22Rv1 (cell line): Measurements from ENCODE around the gene CD99.

Source experiments
- H3K27ac ChIP-seq: fragments of 450-650 bp; 2 replicates; pipeline ENCODE4 v1.5.1; 2017
- ZFX ChIP-seq: fragments of 450-650 bp; IDR thresholded peaks from 2 replicates; pipeline ENCODE4 v1.6.1; 2017; ENCODE audit warnings: antibody characterized with exemption, borderline replicate concordance
- TF ChIP-seq, protein P1 (sequence below): fragments of 450-650 bp; IDR thresholded peaks from 2 replicates; pipeline ENCODE4 v1.5.1; 2017; ENCODE audit warnings: mild to moderate bottlenecking

The CD99 gene

GRCh38 chrX:2774057-2774456 lies 83.0 kb downstream of the CD99 start:
- TF ChIP-seq, protein P1, sequence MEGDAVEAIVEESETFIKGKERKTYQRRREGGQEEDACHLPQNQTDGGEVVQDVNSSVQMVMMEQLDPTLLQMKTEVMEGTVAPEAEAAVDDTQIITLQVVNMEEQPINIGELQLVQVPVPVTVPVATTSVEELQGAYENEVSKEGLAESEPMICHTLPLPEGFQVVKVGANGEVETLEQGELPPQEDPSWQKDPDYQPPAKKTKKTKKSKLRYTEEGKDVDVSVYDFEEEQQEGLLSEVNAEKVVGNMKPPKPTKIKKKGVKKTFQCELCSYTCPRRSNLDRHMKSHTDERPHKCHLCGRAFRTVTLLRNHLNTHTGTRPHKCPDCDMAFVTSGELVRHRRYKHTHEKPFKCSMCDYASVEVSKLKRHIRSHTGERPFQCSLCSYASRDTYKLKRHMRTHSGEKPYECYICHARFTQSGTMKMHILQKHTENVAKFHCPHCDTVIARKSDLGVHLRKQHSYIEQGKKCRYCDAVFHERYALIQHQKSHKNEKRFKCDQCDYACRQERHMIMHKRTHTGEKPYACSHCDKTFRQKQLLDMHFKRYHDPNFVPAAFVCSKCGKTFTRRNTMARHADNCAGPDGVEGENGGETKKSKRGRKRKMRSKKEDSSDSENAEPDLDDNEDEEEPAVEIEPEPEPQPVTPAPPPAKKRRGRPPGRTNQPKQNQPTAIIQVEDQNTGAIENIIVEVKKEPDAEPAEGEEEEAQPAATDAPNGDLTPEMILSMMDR = no peak
- no peak for TF ChIP-seq ZFX
- no peak overlapping the region for H3K27ac ChIP-seq

DNA sequence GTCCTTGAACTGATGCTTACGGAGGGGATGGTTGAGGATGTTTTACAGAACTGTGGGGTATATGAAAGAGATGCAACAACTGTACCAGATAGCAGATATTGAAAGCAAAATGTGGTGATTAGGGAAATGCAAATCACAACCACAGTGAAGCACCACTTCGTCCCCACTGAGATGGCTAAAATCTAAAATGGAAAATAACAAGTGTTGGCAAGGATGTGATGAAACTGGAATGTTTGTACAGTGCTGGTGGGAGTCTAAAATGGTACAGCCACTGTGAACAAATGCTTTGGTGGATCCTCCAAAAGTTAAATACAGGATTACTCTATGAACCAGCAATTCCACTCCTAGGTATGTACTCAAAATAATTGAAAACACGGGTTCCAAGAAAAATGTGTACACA lies 83.7 kb downstream of the CD99 start:
- TF ChIP-seq, protein P1 = no peak
- TF ChIP-seq ZFX = no peak
- H3K27ac ChIP-seq = no peak overlapping the region

DNA sequence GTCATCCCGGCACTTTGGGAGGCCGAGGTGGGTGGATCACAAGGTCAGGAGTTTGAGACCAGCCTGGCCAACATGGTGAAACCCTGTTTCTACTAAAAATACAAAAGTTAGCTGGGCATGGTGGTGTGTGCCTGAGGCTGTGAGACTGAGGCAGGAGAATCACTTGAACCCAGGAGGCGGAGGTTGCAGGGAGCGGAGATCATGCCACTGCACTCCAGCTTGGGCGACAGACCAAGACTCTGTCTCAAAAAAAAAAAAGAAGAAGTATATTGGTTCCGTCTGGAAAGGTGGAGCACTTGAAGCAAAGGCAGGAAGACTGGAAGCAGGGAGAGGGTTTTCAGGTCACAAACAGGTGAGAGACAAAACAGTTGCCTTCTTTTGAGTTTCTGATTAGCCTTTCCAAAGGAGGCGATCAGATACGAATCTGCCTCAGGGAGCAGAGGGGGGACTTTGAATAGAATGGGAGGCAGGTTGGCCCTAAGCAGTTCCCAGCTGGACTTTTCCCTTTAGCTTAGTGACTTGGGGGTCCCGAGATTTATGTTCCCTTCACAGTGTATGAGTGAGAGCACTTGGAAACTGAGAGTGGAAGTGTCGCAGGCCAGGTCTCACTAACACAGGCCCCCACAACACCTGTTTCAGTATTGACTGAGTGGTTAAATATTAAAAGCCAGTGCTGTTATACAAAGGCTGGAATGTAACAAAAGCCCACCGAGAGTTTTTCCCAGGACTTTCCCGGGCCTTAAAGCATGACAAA lies 89.6 kb downstream of the CD99 start:
- peak overlapping the region; percentile 68 for H3K27ac ChIP-seq

DNA sequence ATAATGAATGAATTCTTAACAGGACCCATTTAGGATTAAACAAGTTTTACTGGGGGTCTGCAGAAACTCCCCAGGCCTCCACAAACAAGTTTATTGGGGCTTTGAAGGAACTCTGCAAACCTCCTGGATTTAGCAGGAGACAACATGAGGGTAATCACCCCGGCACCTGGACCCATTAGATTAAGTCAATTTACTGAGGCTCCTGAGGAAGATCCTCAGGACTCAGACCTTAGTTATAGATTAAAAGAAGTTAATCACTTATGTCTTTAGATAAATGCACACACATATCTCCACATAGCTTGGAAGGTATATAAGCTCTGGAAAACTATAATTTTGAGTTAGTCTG lies 90.1 kb downstream of the CD99 start:
- H3K27ac ChIP-seq = peak overlapping the region; percentile 68
- TF ChIP-seq, protein P1 = no peak
- TF ChIP-seq ZFX = no peak

- no peak overlapping the region for H3K27ac ChIP-seq
- TF ChIP-seq, protein P1 = no peak
- no peak for TF ChIP-seq ZFX
Observed at GRCh38 chrX:2781698-2782097, 90.6 kb downstream of the CD99 start.

DNA sequence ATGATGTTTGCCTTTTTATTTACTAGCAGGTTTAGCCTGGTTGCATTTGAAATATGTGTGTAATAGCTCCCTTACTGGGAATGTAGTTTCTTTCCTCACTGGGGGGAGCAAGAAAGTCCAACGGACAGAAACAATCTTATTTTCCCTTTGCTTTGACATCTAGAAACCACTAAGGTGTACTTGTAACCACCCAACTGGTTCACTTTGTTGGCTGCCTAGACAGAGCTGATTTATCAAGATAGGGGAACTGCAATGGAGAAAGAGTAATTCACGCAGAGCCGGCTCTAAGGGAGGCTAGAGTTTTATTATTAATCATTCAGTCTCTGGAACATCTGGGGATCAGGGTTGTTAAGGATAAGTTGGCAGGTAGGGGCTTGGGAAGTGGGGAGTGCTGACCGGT lies 91.1 kb downstream of the CD99 start:
- no peak for TF ChIP-seq ZFX
- TF ChIP-seq, protein P1 = no peak
- H3K27ac ChIP-seq = no peak overlapping the region

DNA sequence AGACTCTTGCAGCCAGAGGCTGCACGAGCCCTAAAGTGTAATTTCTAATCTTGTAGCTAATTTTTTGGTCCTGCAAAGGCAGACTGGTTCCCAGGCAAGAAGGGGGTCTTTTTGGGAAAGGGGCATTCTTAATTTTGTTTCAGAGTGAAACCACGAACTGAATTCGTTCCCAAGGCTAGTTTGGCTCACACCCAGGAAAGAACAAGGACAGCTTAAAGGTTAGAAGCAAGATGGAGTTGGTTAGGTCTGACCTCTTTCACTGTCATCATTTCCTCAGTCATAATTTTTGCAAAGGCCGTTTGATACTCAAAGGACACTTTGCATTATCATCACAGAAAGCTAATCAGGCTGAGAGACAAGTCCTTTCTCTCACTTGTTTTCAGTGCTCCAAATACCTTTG lies 91.7 kb downstream of the CD99 start:
- no peak overlapping the region for H3K27ac ChIP-seq
- no peak for TF ChIP-seq ZFX
- TF ChIP-seq, protein P1 = no peak

DNA sequence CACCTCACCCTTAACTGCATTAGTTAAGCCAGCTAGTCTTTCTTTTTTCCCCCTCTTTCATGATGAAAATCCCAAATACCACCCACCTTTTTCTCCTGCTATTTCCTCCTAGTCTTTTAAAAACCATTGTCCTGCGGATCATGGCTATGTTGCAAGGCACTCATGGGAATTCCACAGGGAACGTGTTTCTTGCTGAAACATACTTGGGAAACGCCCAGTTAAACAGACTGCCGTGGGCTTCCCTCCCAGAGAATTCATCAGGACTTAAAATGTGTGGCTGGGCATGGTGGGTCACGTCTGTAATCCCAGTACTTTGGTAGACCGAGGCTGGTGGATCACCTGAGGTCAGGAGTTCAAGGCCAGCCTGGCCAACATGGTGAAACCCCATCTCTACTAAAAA lies 92.9 kb downstream of the CD99 start:
- no peak overlapping the region for H3K27ac ChIP-seq
- no peak for TF ChIP-seq ZFX
- TF ChIP-seq, protein P1 = no peak
